NB4 (cell line): ENCODE data around the gene PSME4.
"Not testable (repeated sequence)": the region's sequence is repeated elsewhere in the genome, so short reads cannot be mapped to it uniquely, and the experiment has no call there.

Experiments
- DNase-seq: peaks from one replicate; pipeline ENCODE4 v3.0.0; 2010; ENCODE audit warnings: low read depth
- H3K4me3 ChIP-seq: one replicate; pipeline ENCODE4 v1.5.1; 2011; ENCODE audit warnings: mild to moderate bottlenecking, low read depth, low read length, moderate library complexity
- CTCF ChIP-seq: IDR thresholded peaks from one replicate; pipeline ENCODE4 v1.5.1; 2012; ENCODE audit warnings: low read depth, low read length
- MAX ChIP-seq: IDR thresholded peaks from 2 replicates; pipeline ENCODE4 v1.6.1; 2011; ENCODE audit warnings: low read depth, low read length
- MYC ChIP-seq: IDR thresholded peaks from 2 replicates; pipeline ENCODE4 v1.6.1; 2011; ENCODE audit warnings: low read depth, low read length
- POLR2A ChIP-seq: IDR thresholded peaks from 2 replicates; pipeline ENCODE4 v1.6.1; 2011; ENCODE audit warnings: mild to moderate bottlenecking; ENCODE audit not compliant: insufficient read length; ENCODE audit errors: extremely low read depth

The PSME4 gene

GRCh38 chr2:53969285-53969967, 1.4 kb downstream of the PSME4 start:
- TF ChIP-seq CTCF, result no peak
- no peak for TF ChIP-seq MYC
- peak; percentile 51; the same call in 1 of the 2 replicates for TF ChIP-seq MAX
- no peak for TF ChIP-seq POLR2A
- peak overlapping the region; percentile 74 for H3K4me3 ChIP-seq
- peak; percentile 78 for DNase-seq

GRCh38 chr2:53964987-53965687, 5.7 kb downstream of the PSME4 start:
- no peak for TF ChIP-seq MYC
- no peak for TF ChIP-seq CTCF
- TF ChIP-seq POLR2A, result no peak
- no peak for TF ChIP-seq MAX
- H3K4me3 ChIP-seq, result no peak overlapping the region
- DNase-seq, result no peak

- DNase-seq, result no peak
- TF ChIP-seq CTCF (no peak), MYC (no peak), MAX (no peak), POLR2A (no peak)
- H3K4me3 ChIP-seq, result peak overlapping the region; percentile 2
Measured at GRCh38 chr2:53964257-53964952, 6.4 kb downstream of the PSME4 start.

GRCh38 chr2:53961478-53962216, 9.1 kb downstream of the PSME4 start:
- not testable (repeated sequence) for DNase-seq, H3K4me3 ChIP-seq

GRCh38 chr2:53960476-53960875, 10.3 kb downstream of the PSME4 start:
- DNase-seq, result peak; percentile 20
- TF ChIP-seq POLR2A (no peak), CTCF (no peak), MAX (no peak), MYC (no peak)

GRCh38 chr2:53958443-53958842, 12.3 kb downstream of the PSME4 start:
- TF ChIP-seq CTCF (no peak), MYC (no peak), POLR2A (no peak), MAX (no peak)
- DNase-seq, result no peak
- H3K4me3 ChIP-seq, result no peak overlapping the region

More at GRCh38 chr2:53960476-53960875, 10.3 kb downstream of the PSME4 start:
- H3K4me3 ChIP-seq, result no peak overlapping the region
